Measurements from ENCODE around the gene CYP21A2. TPM values are rescaled to one million over a fixed set of nuclear protein-coding genes. Genes with fewer than 3 reads are reported as not detected.

The CYP21A2 gene
- total and polyA plus RNA-seq, 10 of the 15 experiments (the other 5 are each of a cell fraction or from before 2014, with no cell fraction given): 0.04 to 0.92 (median 0.23) TPM; not detected in 7

DNA sequence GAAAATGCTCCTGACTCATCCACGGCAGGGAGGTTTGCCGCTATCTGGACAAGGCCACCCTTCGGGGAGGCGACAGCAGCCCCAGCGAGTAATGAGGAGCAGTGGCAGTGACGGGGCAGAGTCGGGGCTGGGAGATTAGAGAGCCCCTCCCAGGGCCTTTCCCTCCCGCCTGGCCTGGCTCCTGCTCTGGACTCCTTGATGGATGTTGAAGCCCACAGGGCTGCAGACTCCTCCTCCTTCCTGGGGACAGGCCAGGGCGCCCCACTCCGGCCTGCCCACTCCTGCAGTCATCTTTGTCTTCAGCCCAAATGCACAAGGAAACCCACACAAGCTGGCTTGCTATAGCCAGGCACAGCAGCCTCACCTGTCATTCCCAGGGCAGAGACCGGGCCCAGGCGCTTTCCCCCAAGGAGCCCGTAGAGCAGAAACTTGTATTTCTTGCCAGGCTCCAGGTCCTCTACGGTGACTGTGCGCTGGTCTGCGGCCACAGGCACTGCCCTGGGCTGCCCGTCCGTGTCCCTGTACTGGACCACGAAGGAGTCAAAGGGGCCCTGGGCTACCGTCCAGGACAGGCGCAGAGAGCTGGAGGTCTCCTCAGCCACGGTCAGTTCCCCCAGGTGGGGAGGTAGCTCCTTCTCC, 7.7 kb downstream of the CYP21A2 start (continued):
- TF ChIP-seq HSF1 (IDR thresholded peaks at IDR 0.05; ENCODE audit: low read depth, low read length): no peak
- TF ChIP-seq SUPT20H (IDR thresholded peaks at IDR 0.05; ENCODE audit: borderline replicate concordance, control insufficient read depth, low read depth, low read length): no peak
- no peak for TF ChIP-seq ETV6 (conservative IDR thresholded peaks at IDR 0.05 in 1 of 2, IDR thresholded peaks at IDR 0.05 in 1 of 2; ENCODE audit: borderline replicate concordance in 1 of 2, low read depth in 1 of 2)
- no peak for TF ChIP-seq POLR2A (IDR thresholded peaks at IDR 0.05; ENCODE audit: low read depth, low read length)
- TF ChIP-seq STAT3 (IDR thresholded peaks at IDR 0.05; ENCODE audit: low read depth, low read length): no peak
- no peak for TF ChIP-seq MEF2A (IDR thresholded peaks at IDR 0.05; ENCODE audit: insufficient read depth, low read depth, low read length)
- TF ChIP-seq YBX1 (IDR thresholded peaks at IDR 0.05): no peak
- TF ChIP-seq MTA2 (IDR thresholded peaks at IDR 0.05; ENCODE audit: low read depth): no peak

DNA sequence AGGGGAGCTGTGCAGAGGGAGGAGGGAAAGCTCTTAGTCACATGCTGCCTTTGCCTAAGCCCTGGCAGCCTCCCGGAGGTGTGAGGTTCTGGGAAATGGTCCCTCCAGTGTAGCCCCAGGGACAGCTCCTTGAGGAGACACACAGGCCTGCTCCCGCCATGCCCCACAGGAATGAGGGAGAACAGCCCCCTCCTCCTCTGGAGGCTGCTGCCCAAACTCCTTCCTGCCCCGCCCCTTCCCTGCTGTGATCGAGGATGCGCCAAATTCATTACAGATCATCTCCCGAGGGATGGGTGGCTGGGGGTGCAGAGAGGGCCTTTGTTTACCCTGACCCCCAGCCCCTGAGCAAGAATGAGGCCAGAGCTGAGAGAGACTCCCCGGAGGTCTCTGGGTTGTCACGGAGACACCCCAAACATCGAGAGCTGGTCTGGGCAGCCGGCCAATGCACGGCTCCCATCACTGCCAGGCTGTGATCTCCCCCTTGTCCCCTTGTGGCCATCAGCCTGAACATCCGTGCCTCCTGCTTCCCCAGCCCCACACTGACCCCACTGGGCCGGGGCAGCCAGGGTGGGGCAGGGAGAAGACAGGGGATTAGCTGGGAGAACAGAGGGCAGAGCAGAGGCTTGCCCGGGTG, 8.4 kb downstream of the CYP21A2 start:
- Histone ChIP-seq H3K4me3 (no peak overlapping the region), H3K9ac (ENCODE audit: control insufficient read depth, insufficient read depth, low read length) (no peak overlapping the region), H3K4me1 (ENCODE audit: control insufficient read depth, insufficient read depth, low read length) (no peaks in the 10 kb centered on the region), H3K4me2 (ENCODE audit: control insufficient read depth, insufficient read depth) (no peak overlapping the region), H3K27ac (ENCODE audit: control insufficient read depth, insufficient read depth) (no peak overlapping the region), H3K9me3 (replicated peaks; ENCODE audit: control insufficient read depth, insufficient read depth, low read length) (no peaks in the 10 kb centered on the region), H3K36me3 (ENCODE audit: control insufficient read depth in 2 of 2, insufficient read depth in 2 of 2, low read length in 1 of 2) (no peaks in the 10 kb centered on the region), H2AFZ (ENCODE audit: control insufficient read depth, low read depth, low read length) (no peak overlapping the region), H3K79me2 (ENCODE audit: control insufficient read depth, insufficient read depth, low read length) (no peaks in the 10 kb centered on the region), H4K20me1 (ENCODE audit: control insufficient read depth, insufficient read depth) (no peaks in the 10 kb centered on the region), H3K27me3 (replicated peaks in 1 of 2; ENCODE audit: control insufficient read depth in 2 of 2, insufficient read depth in 2 of 2, low read length in 1 of 2) (peaks cover 0 to 1% of the 10 kb centered on the region in 2 experiments; a peak in 2 of 4 replicates)
- in situ Hi-C loops (cut with MboI): no loop called here
- RAD21 ChIA-PET (ENCODE audit: unreplicated experiment): no interaction called here
- SMC1A ChIA-PET (ENCODE audit: uncharacterized antibody, unreplicated experiment): no interaction called here
- POLR2A ChIA-PET: no interaction called here
- no TSS peak for BruUV-seq (replicated peaks)
- TF ChIP-seq POLR2A (IDR thresholded peaks at IDR 0.05; ENCODE audit: low read depth, low read length): no peak
- TF ChIP-seq SMC3 (IDR thresholded peaks at IDR 0.05; ENCODE audit: borderline replicate concordance, low read length): no peak
- DNase-seq (ENCODE audit: low read depth, low spot score) (no peak), ATAC-seq (no peak), FAIRE-seq (no peak)
- WGBS (ENCODE audit: insufficient coverage, insufficient replicate concordance, low lambda C conversion rate, missing lambda C conversion rate): 32% methylated on average over 14 of the region's 14 CpGs
- intact Hi-C loops (cut with micrococcal nuclease; ENCODE audit: unreplicated experiment): loop anchor here (10.0 kb wide), 1 partner anchor 108 kb away; the partner anchor contains the start of genes PPT2 and PRRT1
- CTCF ChIA-PET: interaction anchor here (0.6 to 1.3 kb wide), 3 partner anchors 17 to 108 kb away, joined by 3 to 4 read pairs (median 3); partner anchors contain the start of gene SKIC2
